ENCODE data around the gene CXorf49.

The CXorf49 gene

DNA sequence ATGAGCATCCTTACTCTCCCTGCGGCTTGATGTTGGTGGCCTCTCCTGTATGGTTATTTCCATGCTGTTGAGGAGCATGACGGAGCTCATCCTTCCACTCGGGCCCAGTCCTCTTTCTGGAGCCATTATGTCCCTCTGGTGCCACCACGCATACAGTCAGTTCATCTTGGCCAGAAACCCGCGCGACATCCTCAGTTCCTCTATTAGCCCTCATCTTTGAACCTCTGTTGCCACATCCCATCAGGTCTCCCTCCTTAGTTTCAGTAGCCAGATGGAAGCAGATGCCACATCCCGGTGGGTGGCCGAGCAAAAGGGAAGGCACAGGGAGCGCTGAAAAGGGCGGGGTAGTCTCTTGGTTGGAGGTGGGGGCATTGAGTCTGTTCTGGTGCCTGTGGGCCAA lies 46.1 kb downstream of the CXorf49 start:
- no peak for DNase-seq (ENCODE audit: low spot score)

DNA sequence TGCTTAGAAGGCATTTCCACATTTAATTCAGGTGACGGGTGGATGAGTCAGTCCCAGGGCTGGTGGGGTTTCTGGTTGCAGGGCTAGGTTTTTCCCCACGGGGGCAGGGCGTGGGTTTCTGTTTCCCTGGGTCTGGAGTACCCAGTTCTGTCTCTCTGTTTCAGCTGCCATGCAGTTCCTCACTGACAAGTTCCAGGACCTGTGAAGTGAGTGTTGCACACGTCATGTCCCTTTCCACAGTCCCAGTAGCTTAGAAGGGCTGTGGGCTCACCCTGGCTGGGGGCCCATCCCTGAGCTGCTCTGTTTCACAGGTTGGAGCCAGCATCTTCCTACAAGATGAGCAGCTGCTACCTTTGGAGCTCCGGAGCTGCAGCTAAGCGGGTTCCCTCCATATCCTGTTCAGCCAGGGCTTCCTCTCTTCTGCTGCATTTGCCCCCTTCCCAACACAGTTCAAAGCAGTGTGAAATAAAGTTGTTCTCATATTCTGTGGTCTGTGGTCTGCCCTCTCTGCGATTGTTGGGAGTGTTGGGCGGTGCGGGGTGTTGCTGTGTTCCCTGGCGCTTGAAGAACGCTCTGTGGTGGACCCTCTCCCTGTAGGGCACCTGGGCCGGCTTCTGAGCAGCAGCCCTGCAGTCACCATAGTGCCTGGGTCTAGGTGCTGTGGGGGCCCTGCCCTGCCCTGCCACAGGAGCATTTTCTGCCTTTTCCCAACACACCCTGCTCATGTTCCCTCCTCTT lies 46.9 kb downstream of the CXorf49 start:
- DNase-seq (ENCODE audit: low spot score) = no peak

DNA sequence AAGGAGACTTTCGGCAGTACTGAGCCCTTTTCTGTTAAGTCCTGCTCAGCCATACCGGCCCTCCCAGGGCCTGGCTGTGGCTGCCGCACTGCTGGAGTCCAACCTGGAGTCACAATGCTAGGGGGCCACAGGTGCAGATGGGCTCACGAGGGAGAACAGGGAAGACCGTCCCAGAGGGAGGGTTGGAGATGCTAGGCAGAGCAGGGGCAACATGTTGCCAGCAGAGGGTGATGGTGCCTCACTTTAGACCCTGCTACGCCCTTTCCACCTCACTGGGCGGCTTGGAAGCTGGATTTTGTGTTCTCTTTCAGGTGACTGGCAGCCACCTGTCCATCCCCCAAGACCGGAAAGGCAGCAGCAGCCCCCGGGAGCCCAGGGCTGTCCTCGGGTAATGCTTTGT lies 48.1 kb downstream of the CXorf49 start:
- peak; percentile 61 for DNase-seq (ENCODE audit: low spot score)

DNA sequence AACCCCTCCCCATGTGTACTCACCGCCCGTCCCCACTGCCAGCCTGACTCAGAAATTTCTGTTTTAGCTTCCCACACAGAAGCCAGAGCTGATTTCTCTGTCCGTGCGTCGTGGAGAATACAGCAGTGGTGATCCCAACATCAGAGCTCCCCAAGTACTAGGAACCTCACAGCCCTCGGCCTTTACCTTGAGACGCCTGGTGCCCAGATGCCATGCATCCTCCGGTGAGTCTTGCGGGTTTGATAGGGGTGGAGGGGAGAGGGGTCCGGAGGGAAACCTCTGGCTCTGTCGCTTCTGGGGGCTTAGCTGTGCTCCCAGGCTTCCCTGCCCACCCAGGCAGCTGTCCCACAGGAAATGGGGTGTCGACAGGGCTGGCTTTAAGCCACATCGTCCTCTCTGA lies 48.6 kb downstream of the CXorf49 start:
- no peak for DNase-seq (ENCODE audit: low spot score)

DNA sequence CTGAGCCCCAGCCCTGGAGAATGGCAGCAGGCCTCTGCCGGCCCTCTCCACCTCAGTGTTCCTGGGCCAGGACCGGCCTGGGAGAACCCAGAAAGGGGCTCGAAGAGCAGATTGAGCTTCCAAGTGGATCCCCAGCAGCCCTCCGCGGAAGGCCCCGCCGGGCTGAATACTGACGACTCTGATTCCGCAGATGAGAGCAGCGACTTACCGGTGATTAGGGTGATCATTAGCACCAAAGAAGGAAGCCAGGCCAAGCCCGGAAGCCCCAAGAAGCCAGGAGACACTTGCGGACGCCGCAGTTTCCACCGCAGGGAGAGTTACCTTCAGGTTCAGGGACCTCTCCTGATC lies 49.9 kb downstream of the CXorf49 start:
- DNase-seq (ENCODE audit: low spot score) = no peak

DNA sequence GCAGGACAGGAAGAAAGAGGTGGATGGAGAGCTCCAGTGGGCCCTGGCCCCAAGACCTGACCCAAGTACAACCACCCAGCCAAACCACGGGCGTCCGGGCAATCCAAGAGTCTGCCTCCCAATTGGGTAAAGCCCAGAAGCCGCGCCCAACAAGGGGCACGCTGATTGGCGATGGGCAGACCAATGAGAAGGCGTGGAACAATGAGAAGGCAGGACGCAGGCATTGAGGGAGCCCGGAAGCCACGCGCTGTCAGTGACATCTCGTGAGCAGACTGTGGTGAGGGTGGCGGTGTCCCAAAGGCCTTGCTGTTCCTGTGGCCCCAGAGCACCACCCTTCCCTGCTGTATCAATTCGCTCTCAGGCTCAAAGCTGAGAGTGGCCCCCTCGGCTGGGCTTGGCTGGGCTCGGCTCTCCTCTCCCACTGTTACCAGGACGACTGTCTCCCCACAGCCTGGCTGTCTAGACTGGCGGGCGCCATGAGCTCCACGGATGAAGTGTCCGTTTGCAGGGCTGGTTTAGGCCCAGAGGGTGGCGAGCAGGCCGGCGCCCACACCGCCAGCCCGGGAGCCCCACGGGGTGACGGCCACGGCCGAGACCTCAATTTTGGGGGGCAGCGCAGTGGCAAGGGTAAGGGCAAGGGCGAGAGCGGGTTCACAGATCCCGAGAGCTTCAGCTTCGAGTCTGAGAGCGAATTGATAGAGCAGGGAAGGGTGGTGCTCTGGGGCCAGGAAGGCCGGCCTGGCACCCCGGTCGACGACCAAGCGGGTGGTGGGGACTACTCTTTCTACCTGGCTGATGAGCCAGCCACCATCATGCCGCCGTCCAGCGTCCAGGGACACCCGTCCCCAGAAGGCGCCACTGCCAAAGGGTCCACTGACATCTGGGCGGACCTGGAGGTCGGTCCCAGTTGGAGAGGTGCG lies 50.5 kb downstream of the CXorf49 start, which contains the start of gene LOC101059915:
Gene LOC101059915, plus strand, starts transcription at position 219 of the 920 bp plus-strand sequence.
- DNase-seq (ENCODE audit: low spot score) = no peak

DNA sequence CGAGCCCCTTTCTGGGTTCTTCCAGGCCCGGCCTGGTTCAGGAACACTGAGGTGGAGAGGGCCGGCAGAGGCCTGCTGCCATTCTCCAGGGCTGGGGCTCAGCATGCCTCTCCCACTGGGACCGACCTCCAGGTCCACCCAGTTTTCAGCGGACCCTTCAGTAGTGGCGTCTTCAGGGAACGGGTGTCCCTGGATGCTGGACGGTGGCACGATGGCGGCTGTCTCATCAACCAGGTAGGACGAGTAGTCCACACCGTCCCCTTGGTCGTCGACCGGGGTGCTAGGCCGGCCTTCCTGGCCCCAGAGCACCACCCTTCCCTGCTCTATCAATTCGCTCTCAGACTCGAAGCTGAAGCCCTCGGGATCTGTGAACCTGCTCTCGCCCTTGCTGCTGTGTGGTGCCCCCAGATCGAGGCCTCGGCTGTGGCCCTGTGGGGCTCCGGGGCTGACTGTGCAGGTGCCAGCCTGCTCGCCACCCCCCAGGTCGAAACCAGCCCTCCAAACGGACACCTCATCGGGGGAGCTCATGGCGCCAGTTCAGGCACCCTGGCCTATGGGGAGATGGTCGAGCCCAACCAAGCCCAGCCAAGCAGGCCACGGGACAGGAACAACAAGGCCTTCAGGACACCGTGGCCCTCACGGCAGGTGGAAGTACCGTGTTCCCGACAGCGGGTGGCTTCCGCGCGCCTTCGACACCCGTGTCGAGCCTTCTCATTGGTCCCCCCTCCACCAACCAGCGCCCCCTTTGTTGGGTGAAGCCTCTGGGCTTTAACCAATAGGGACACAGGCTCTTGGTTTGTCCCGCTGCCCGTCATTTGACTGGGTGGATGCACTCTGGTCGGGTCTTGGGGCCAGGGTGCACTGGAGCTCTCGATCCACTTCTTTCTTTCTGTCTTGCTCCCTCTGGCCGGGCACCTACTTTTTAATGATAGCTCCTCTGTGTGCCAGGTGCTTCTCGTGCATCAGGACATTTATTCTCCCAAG lies 51.6 kb downstream of the CXorf49 start:
- no peak for DNase-seq (ENCODE audit: low spot score)

DNA sequence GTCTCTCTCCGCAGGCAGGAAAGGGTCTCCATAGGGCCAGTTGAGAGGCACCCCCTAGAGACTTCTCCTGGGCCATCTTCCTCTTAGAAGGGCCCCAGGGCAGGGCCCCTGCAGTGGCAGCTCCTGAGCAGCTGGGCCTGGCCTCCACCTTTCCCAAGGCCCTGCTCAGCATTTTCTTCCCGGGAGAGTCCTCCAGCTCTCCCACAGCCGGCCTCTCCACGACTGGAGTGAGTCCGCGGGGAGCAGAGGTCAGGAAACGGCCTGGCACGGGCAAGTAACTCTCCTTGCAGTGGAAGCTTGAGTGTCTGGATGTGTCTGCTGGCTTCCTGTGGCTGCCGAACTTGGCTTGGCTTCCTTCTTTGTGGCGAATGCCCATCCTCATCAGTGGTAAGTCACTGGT lies 52.3 kb downstream of the CXorf49 start:
- no peak for DNase-seq (ENCODE audit: low spot score)

DNA sequence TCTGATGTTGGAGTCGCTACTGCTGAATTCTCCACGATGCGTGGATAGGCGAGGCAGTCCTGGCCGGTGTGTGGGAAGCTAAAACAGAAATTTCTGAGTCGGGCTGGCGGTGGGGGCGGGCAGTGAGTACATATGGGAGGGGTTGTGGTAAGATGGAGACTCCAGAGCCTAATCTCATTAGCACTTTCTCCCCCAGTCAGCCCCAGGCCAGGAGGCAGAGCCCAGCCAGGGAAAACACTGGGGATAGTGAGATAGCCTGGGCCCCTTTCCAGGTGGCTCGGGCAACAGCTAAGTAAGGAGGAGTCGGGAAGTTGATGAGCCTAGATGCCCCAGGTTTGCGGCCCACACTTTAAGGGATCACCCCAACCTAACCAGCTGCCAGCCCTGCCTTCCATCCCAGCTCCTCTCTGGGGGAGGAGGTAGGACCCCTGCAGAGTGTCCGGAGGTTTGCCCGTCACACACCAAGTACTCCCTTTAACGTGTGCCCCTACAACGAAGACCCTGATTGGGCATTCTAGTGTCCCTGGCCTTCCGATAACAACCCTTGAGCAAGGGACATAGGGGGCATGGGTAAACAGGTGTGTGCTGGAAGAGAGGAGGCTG lies 53.1 kb downstream of the CXorf49 start:
- DNase-seq (ENCODE audit: low spot score) = no peak

Data from cerebellar cortex (tissue), 1 donor.